ENCODE results near the gene FRAS1.
"Not testable (repeated sequence)": the region's sequence is repeated elsewhere in the genome, so short reads cannot be mapped to it uniquely, and the experiment has no call there.

FRAS1 gene

DNA sequence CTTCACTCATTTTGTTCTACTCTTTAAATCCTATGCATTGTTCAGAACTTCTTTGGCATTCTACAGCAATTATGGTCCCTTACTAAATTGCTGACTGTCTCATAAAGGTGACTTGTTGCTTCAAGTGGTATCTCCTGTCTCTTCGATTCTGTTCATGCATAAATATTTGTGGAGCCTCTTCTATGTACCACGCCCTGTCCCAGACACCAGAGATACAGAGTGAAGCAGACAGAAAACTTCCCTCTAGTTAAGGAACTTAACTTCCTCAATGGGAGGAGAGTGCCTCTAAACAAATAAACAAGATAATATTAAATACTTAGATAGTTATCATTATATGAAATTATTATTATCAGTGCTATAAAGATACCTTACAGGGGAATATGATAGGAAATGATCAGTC lies 235.7 kb downstream of the FRAS1 start:
- no peak for DNase-seq

GRCh38 chr4:78293348-78293747 lies 236.2 kb downstream of the FRAS1 start:
- no peak for DNase-seq

GRCh38 chr4:78293821-78294301 lies 236.7 kb downstream of the FRAS1 start:
- DNase-seq: no peak

DNA sequence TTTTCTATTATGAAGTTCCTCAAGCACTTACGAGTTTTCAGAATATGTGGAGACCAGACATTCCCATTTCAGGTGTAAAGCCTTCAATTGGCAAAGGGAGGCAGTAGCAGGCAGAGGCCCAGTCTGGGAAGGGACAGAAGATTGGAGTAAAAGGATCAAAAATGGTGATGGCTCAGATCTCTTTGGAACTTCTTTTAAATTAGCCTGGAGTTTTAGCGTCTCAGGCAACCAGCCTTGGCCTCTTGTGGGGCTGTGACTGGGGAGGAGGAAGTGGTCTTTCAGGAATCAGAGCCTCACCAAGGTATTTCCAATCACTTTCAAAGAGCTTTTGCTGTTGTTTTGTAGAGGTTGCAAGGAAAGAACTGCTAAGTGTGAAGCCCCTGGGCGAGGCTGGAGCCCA lies 239.1 kb downstream of the FRAS1 start:
- DNase-seq: no peak

GRCh38 chr4:78297116-78297800 lies 240.1 kb downstream of the FRAS1 start:
- DNase-seq: no peak

GRCh38 chr4:78298618-78299017 lies 241.5 kb downstream of the FRAS1 start:
- no peak for DNase-seq

- no peak for DNase-seq
Observed at GRCh38 chr4:78299565-78299972, 242.4 kb downstream of the FRAS1 start.

DNA sequence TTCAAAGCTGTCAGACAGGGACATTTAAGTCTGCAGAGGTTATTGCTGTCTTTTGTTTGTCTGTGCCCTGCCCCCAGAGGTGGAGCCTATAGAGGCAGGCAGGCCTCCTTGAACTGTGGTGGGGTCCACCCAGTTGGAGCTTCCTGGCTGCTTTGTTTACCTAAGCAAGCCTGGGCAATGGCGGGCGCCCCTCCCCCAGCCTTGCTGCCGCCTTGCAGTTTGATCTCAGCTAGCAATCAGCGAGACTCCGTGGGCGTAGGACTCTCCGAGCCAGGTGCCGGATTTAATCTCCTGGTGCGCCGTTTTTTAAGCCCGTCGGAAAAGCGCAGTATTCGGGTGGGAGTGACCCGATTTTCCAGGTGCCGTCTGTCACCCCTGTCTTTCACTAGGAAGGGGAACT lies 250.1 kb downstream of the FRAS1 start:
- not testable (repeated sequence) for DNase-seq

- DNase-seq: no peak
Observed at GRCh38 chr4:78308517-78308916, 251.4 kb downstream of the FRAS1 start.

DNA sequence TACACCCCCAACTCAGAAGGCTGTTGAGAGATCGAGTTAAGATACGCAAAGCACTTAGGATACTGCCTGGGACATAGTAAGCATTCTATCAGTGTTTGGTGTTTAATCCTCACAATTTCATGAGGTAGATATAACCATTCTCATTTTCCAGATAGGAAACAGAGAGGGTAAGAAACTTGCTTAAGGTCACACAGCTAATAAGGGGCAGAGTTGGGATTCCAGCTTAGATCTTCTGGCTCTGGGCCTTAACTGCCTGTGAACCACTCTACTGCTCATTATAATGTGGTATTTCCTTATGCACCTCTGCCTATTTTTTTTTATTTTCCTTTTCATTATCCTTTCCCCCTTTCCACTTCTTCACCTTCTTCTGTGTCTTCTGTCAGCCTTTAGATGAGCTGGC lies 252.2 kb downstream of the FRAS1 start:
- no peak for DNase-seq

DNA sequence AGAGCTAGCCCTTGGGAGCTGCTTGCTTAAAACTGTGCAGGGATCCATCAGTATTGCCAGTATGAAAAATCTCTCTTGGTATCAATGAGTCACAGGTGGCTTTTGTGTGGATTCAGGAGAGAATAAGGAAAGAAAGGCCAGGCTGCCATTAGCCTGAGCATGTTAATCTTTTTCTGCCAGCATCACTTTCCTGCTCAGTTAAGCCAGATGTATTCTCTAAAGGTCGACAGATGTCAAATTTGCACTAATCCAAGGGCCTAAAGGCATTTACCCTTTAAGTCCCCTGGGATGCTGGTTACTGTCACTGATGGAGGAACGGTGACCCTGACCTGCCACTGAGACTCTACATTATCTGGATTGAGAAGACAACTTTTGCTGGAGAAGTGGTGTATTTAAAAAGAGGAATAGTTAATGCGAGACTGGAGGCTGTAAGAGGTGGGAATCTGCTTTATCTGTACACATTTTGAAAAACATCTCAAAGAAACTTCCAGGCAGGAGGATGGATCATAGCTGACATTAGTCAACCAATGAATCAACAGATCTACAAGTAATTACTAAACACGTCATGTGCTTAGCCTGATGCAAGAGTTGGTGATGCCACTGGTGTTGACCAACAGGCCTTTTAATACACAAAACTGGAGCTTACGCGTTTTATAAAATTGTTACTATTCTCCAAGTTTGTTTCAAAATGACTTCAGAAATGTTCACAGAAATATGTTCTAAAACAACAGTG lies 253.1 kb downstream of the FRAS1 start:
- peak; percentile 33 to 63 for DNase-seq

GRCh38 chr4:78310740-78311115 lies 253.6 kb downstream of the FRAS1 start:
- DNase-seq: no peak

GRCh38 chr4:78311306-78311705 lies 254.2 kb downstream of the FRAS1 start:
- DNase-seq: no peak

GRCh38 chr4:78312989-78313753 lies 256.0 kb downstream of the FRAS1 start:
- no peak for DNase-seq

DNA sequence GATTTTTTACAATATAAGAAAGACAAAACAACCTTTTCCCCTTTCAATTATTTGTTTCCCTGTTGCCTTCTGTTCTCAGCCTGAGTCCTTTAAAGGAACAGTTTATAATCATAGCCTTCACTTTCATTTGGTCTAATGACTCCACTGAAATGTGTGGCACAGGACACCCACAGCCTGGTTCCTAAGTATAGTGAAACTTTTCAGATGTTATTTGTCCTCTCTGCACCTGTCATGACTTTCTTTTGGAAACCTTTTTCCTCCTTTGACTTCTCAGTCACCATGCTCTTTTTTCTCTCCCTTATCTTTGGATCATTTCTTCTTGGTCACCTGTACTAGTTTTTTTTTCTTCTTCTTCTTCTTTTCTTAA lies 256.6 kb downstream of the FRAS1 start:
- no peak for DNase-seq

DNA sequence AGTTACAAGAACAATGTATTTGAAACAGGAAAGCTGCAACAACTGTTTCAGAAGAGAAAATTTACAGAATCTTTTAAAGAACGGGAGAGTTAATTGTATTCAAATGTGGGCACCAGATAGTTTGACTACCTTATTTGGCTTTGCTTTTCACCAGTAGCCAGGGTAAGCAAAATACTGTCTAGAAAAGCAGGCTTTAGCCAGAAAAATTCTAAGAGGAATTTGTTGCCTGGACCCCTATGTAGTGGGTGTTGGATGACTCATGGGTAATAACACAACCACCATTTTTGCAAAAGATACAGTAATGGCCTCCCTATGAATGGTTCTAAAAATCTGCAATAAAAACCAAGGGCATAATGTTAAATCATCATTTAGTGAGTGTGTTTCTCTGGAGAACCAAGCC lies 261.0 kb downstream of the FRAS1 start:
- DNase-seq: no peak

- DNase-seq: no peak
Observed at GRCh38 chr4:78320349-78320935, 263.3 kb downstream of the FRAS1 start.

DNA sequence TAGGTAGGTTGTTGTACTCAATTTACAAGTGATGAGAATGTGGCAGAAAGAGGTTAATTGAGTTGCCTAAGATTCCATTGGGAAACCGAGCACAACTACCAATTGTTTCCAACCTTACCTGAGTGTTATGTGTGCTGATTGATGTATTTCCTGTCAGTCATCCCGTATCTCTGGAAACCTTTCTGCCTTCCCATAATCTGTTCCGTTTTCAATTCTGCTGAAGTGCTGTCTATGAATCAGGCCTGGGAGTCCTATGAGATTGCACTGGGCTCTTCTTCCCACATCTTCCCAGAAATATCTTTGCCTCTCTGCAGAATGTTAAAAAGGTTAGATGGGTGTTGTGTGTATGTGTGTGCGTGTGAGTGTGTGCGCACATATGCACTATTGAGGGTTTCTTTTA lies 264.9 kb downstream of the FRAS1 start:
- DNase-seq: no peak

GRCh38 chr4:78323439-78323838 lies 266.3 kb downstream of the FRAS1 start:
- DNase-seq: no peak

GRCh38 chr4:78324625-78325024 lies 267.5 kb downstream of the FRAS1 start:
- DNase-seq: no peak

DNA sequence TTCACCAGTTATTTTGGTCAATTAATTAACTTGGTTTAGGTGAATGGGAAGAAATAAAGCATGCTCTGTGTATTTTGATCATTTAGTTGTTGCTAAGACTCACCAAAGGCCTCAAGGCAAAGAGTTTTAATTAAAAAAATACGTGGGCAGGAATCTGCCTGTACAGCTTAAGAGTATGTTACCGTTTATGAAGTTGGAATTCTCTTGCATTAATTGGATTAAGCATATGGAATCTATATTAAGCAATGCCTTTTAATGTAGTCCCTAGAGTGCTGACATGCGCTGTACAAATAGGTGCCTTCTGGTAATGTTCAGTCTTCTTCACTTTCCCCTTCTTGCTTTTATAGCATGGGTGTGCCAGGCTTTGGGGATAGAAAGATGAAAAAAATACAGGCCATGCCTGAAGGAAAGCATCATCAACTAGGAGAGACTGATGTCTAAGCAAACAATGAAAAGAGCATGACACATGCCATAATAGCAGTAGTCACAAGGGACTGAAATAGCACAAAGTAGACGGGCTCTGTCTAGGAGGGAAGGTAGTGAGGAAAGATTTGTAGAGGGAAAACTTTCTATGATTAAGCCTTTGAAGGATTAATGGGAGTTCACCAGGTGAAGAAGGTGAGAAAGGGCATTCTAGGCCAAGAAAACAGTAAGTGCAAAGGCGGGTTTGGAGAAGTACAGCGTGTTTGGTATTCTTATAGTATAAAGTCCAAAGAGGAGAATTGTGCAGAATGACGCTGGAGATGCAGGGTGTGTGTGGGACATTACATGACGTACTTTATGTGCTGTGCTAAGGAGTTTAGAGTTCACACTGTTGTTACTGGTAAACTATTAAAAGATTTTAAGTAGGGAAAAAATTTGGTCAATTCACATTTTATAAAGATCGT lies 268.4 kb downstream of the FRAS1 start:
- DNase-seq: peak in 1 of 2 experiments; percentile 38

- not testable (repeated sequence) for DNase-seq
Observed at GRCh38 chr4:78328591-78328990, 271.5 kb downstream of the FRAS1 start.

Data from NCI-H524 (cell line).